Right lobe of liver (tissue), 4 donors: ENCODE data around the gene EGFL8.
"Not testable (repeated sequence)": the region's sequence is repeated elsewhere in the genome, so short reads cannot be mapped to it uniquely, and the experiment has no call there.

ENCODE experiments used
- CTCF ChIP-seq, 4 donors: fragments of 200-600 bp in 3 of 4; fragments of 450-650 bp in 1 of 4; IDR thresholded peaks; one replicate each; pipeline versions ENCODE4 v1.5.1 to v1.8.0; 2016 to 2022; ENCODE audit warnings: antibody characterized with exemption in 4 of 4, mild to moderate bottlenecking in 2 of 4
- POLR2A ChIP-seq: fragments of 450-650 bp; IDR thresholded peaks from one replicate; pipeline ENCODE4 v1.6.1; 2017; ENCODE audit warnings: antibody characterized with exemption, mild to moderate bottlenecking
- donor health status: DM: no; HTN: no; CAD: no.
- donor health status: DM: no; HTN: no; CAD: no.
- donor health status: DM: no; HTN: yes; CAD: no.

DNA sequence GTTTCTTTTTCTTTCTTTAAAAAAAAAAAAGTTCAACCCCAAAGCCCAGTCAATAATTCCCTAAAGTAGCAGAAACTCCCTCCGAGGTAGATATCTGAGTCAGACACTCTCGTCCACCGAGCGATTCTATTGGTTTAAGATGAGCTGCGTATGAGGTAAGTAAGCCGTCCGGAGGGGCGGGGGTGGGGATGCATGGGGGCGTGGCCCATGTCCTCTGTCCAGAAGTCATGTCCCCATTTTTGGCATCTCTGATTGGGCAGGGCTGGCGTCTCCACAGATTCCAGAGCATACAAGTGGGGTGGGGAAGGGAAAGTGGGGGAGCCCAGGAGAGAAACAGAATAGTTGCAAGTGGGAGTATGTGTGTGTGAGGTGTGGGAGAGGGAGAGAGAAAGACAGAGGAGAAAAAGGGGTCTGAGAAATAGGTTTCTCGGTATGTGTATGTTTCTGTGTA, 21.3 kb downstream of the EGFL8 start:
- TF ChIP-seq CTCF (IDR thresholded peaks at IDR 0.05); POLR2A: not testable (repeated sequence)
